CD14-positive monocyte (primary cell): ENCODE data around the gene NOTCH1. TPM values are rescaled to one million over a fixed set of nuclear protein-coding genes. Genes with fewer than 3 reads are reported as not detected.

Experiments
- DNase-seq, 3 donors: peaks; one replicate each; pipeline ENCODE4 v3.0.0-alpha.2; 2011 to 2022
- H2AFZ ChIP-seq: 2 replicates; pipeline ENCODE4 v1.6.0; 2012; ENCODE audit warnings: mild to moderate bottlenecking, low read depth, low read length, inconsistent platforms; ENCODE audit not compliant: insufficient read depth, poor library complexity, severe bottlenecking
- H3K27ac ChIP-seq, 2 donors: 1 replicate in 1 of 2; 2 replicates in 1 of 2; pipeline ENCODE4 v1.5.1; 2012 to 2013; ENCODE audit warnings: low read length in 2 of 2, control low read depth in 1 of 2, inconsistent platforms in 1 of 2, low read depth in 1 of 2, mild to moderate bottlenecking in 1 of 2
- H3K27me3 ChIP-seq, 2 donors: one replicate each; pipeline versions ENCODE4 v1.6.0 to v1.6.1; 2011 to 2013; ENCODE audit warnings: low read length in 2 of 2; ENCODE audit not compliant: control insufficient read depth in 2 of 2, insufficient read depth in 2 of 2
- H3K36me3 ChIP-seq, 2 donors: replicated peaks in 1 of 2; 1 replicate in 1 of 2; 2 replicates in 1 of 2; pipeline versions ENCODE4 v1.5.1 to v1.6.1; 2012 to 2013; ENCODE audit warnings: low read length in 2 of 2, control low read depth in 1 of 2, inconsistent platforms in 1 of 2, mild to moderate bottlenecking in 1 of 2; ENCODE audit not compliant: insufficient read depth in 2 of 2, control insufficient read depth in 1 of 2
- H3K4me1 ChIP-seq, 2 donors: 1 replicate in 1 of 2; 2 replicates in 1 of 2; pipeline versions ENCODE4 v1.5.1 to v1.6.1; 2012 to 2013; ENCODE audit warnings: low read length in 2 of 2, control low read depth in 1 of 2, inconsistent platforms in 1 of 2, mild to moderate bottlenecking in 1 of 2, moderate library complexity in 1 of 2; ENCODE audit not compliant: insufficient read depth in 2 of 2, control insufficient read depth in 1 of 2
- H3K4me2 ChIP-seq: replicated peaks from 2 replicates; pipeline ENCODE3; 2012; ENCODE audit warnings: low read length, moderate library complexity, mild to moderate bottlenecking; ENCODE audit not compliant: poor library complexity, severe bottlenecking; ENCODE audit errors: extremely low read depth
- H3K4me3 ChIP-seq, 3 experiments: fragments of 200-600 bp in 1 of 3; sonication (generic) in 1 of 3; replicated peaks in 1 of 3; 1 replicate in 2 of 3; 2 replicates in 1 of 3; pipeline ENCODE4 v1.5.1; 2011 to 2013; ENCODE audit warnings: low read length in 3 of 3, mild to moderate bottlenecking in 3 of 3, control low read depth in 2 of 3, low read depth in 2 of 3, inconsistent platforms in 1 of 3, moderate library complexity in 1 of 3
- H3K79me2 ChIP-seq: 2 replicates; pipeline ENCODE4 v1.6.0; 2012; ENCODE audit warnings: mild to moderate bottlenecking, control low read depth, inconsistent platforms, low read length, moderate library complexity; ENCODE audit not compliant: insufficient read depth
- H3K9ac ChIP-seq: 2 replicates; pipeline ENCODE4 v1.6.0; 2017; ENCODE audit warnings: low read length, mild to moderate bottlenecking; ENCODE audit not compliant: insufficient read depth, poor library complexity, severe bottlenecking
- H3K9me3 ChIP-seq, 2 donors: replicated peaks in 1 of 2; 1 replicate in 1 of 2; 2 replicates in 1 of 2; pipeline versions ENCODE4 v1.5.1 to v1.6.1; 2012 to 2013; ENCODE audit warnings: low read length in 2 of 2, control low read depth in 1 of 2; ENCODE audit not compliant: control insufficient read depth in 1 of 2, insufficient read depth in 1 of 2
- H4K20me1 ChIP-seq: 2 replicates; pipeline ENCODE4 v1.6.0; 2012; ENCODE audit warnings: mild to moderate bottlenecking, low read length, control low read depth, moderate library complexity; ENCODE audit not compliant: insufficient read depth
- H3K27ac Mint-ChIP-seq, 7 donors: one replicate each; pipeline ENCODE4 v1.8.0; 2020; ENCODE audit warnings: mild to moderate bottlenecking in 7 of 7, mixed read lengths in 7 of 7, moderate library complexity in 6 of 7, inconsistent platforms in 2 of 7
- H3K27me3 Mint-ChIP-seq, 3 donors: one replicate each; pipeline ENCODE4 v1.8.0; 2021 to 2022; ENCODE audit warnings: low read depth in 3 of 3, mild to moderate bottlenecking in 3 of 3, mixed read lengths in 3 of 3, moderate library complexity in 3 of 3, inconsistent platforms in 1 of 3
- H3K36me3 Mint-ChIP-seq, 2 donors: one replicate each; pipeline ENCODE4 v1.8.0; 2020; ENCODE audit warnings: mixed read lengths in 2 of 2, inconsistent platforms in 1 of 2, mild to moderate bottlenecking in 1 of 2
- H3K4me1 Mint-ChIP-seq: one replicate; pipeline ENCODE4 v1.8.0; 2020; ENCODE audit warnings: mild to moderate bottlenecking, mixed read lengths
- H3K4me3 Mint-ChIP-seq, 2 donors: one replicate each; pipeline ENCODE4 v1.8.0; 2020; ENCODE audit warnings: mild to moderate bottlenecking in 2 of 2, mixed read lengths in 2 of 2, moderate library complexity in 1 of 2
- H3K9me3 Mint-ChIP-seq, 7 donors: one replicate each; pipeline ENCODE4 v1.8.0; 2020 to 2022; ENCODE audit warnings: mixed read lengths in 7 of 7, mild to moderate bottlenecking in 6 of 7, moderate library complexity in 6 of 7, inconsistent platforms in 2 of 7
- WGBS: methylation state at CpG from one replicate; pipeline ENCODE4 v1.1.5; 2013; ENCODE audit warnings: missing lambda C conversion rate; ENCODE audit not compliant: insufficient coverage; 5-methylcytosine and 5-hydroxymethylcytosine counted together
- intact Hi-C, 2 donors: fragments of 100-400 bp; cut with micrococcal nuclease; formaldehyde crosslinking; loops; one replicate each; pipeline versions ENCODE4 v1.15.0 to v1.15.1; 2023
- polyA plus RNA-seq, 3 donors: library from polyadenylated mRNA; depleted of rRNA in 1 of 3; unstranded in 2 of 3; stranded (reverse) in 1 of 3; fragments of 300-500 nt in 2 of 3; fragments of >200 nt in 1 of 3; fragmentation: Illumina TruSeq in 2 of 3; gene quantifications; 1 replicate in 2 of 3; 2 replicates in 1 of 3; pipeline ENCODE4 v1.2.3, GENCODE V29; 2012 to 2021
- TF ChIP-seq, protein P1 (sequence below): fragments of 200-600 bp; IDR thresholded peaks from one replicate; pipeline ENCODE4 v1.8.0; 2022; ENCODE audit warnings: antibody characterized with exemption, mild to moderate bottlenecking

Gene NOTCH1
- polyA plus RNA-seq, 3 donors = 1.4 to 33.0 (median 2.2) TPM

DNA sequence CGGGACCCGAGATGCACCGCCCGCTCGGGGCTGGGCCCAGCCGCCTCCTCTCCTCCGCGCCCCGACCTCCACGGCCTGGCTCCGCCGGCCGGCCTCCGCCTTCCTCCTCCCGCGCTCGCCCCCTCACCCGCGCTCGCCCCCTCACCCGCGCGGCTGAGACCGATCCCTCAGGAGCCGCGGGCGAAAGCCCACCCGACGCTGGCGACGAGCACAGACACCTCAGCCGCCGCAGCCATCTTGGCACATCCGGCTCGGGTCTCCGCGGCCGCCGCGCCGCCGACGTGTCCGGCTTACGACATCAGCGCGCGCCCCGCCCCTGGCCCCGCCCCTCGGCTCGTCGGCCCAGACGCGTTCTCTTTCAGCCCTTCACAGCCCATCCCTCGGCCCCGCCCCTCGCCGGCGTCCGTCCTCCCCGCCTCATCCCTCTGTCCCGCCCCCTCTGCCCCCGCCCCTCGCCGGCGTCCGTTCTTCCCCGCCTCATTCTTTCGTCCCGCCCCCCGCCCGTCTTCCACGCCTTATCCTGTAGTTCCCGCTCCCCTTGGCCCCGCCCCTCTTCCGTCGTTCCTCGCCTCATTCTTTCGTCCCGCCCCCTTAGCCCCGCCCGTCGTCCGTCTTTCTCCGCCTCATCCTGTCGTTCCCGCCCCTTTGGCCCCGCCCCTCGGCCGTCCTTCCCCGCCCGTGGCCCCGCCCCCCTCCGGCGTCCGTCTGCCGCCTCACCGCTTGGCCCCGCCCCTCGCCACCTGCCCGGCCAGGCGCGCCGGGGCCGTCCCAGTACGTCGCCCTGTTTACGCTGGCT, 62.9 kb downstream of the NOTCH1 start, which contains the start of gene SEC16A:
Gene SEC16A, minus strand, starts transcription at position 248 of the 796 bp plus-strand sequence. CDS start 5,425 bp downstream, outside the sequence.
- Histone ChIP-seq H3K27me3 (peaks cover 0 to 2% of the 10 kb centered on the region in 2 donors), H3K9ac (peak within 1 kb of the TSS; percentile 99), H3K27ac (peak within 1 kb of the TSS; percentile 98), H3K79me2 (peaks cover 48% of the 10 kb centered on the region), H3K4me3 (peak within 1 kb of the TSS; percentile 75 to 93 (median 92)), H3K9me3 (no peaks in the 10 kb centered on the region), H2AFZ (peak within 1 kb of the TSS; percentile 54), H3K36me3 (peaks cover 7 to 24% of the 10 kb centered on the region in 2 donors), H3K4me2 (peak within 1 kb of the TSS; percentile 88), H4K20me1 (peaks cover 57% of the 10 kb centered on the region), H3K4me1 (peaks cover 26 to 39% of the 10 kb centered on the region in 2 donors)
- DNase-seq = peak; percentile 96 to 99 (median 99)
- Mint-ChIP-seq H3K4me3 (peak within 1 kb of the TSS; percentile 92 to 96), H3K4me1 (peaks cover 15% of the 10 kb centered on the region), H3K27ac (peak within 1 kb of the TSS; percentile 97 to 99 (median 99)), H3K36me3 (peaks cover 11 to 23% of the 10 kb centered on the region in 2 donors), H3K27me3 (peaks cover 0 to 7% (median 6%) of the 10 kb centered on the region in 3 donors), H3K9me3 (no peaks in the 10 kb centered on the region)
- WGBS = under 1% methylated on average over 76 of the region's 109 CpGs
- intact Hi-C loops = loop anchor here in 1 of 2 donors (2.0 to 10.0 kb wide), 3 partner anchors 118 to 308 kb away; partner anchors contain the start of genes DNLZ and TMEM141
- TF ChIP-seq, protein P1, sequence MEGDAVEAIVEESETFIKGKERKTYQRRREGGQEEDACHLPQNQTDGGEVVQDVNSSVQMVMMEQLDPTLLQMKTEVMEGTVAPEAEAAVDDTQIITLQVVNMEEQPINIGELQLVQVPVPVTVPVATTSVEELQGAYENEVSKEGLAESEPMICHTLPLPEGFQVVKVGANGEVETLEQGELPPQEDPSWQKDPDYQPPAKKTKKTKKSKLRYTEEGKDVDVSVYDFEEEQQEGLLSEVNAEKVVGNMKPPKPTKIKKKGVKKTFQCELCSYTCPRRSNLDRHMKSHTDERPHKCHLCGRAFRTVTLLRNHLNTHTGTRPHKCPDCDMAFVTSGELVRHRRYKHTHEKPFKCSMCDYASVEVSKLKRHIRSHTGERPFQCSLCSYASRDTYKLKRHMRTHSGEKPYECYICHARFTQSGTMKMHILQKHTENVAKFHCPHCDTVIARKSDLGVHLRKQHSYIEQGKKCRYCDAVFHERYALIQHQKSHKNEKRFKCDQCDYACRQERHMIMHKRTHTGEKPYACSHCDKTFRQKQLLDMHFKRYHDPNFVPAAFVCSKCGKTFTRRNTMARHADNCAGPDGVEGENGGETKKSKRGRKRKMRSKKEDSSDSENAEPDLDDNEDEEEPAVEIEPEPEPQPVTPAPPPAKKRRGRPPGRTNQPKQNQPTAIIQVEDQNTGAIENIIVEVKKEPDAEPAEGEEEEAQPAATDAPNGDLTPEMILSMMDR = no peak

DNA sequence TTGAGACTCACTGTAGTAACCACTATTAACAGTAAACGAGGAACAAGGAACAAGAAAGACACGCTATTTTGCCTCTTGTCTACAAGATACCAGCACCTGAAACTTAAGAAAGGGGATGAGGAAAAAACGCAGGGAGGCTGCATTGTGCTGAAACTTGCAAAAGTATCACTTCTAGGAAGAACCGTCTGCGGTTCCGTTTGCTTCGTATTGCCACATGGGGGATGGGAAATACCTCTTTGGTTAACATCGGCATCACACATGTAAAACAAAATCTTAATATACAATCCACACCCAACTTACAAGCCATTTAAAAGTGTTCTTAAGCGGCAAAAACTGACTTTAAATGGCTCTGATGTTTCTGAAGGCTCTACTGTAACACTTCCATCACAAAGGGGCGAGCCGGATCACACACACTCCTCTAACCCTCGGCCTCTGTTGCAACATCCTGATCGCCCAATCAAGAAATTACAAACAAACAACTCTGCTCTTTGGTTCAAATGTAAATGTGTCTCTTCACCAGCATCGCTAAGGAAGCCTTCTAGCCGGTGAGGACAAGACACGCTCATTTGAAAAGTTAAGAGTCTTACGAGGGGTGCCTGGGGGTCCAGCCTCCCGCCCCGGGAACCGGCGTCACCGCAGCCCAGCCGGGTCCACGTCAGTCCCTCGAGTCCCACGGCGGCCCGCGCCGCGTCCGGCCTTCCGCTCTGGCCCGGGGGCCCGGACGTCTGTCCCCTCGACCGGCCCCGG, 63.6 kb downstream of the NOTCH1 start:
- H3K27me3 Mint-ChIP-seq = peaks cover 0 to 3% (median 0%) of the 10 kb centered on the region in 3 donors
- H3K9me3 Mint-ChIP-seq = no peaks in the 10 kb centered on the region
- TF ChIP-seq, protein P1 = no peak
- Histone ChIP-seq H3K27me3 (peaks cover 0 to under 1% of the 10 kb centered on the region in 2 donors), H2AFZ (peak overlapping the region; percentile 54), H3K4me2 (peak overlapping the region; percentile 81), H3K9ac (peak overlapping the region; percentile 99), H3K4me3 (peak overlapping the region; percentile 75 to 93 (median 92)), H3K27ac (peak overlapping the region; percentile 72 to 98), H3K36me3 (peaks cover 14 to 32% of the 10 kb centered on the region in 2 donors), H3K79me2 (peaks cover 56% of the 10 kb centered on the region), H3K4me1 (peaks cover 26 to 39% of the 10 kb centered on the region in 2 donors), H4K20me1 (peaks cover 65% of the 10 kb centered on the region), H3K9me3 (no peaks in the 10 kb centered on the region)
- peak overlapping the region; percentile 92 to 97 (median 95) for H3K27ac Mint-ChIP-seq
- peak; percentile 42 to 61 (median 61) for DNase-seq
- H3K36me3 Mint-ChIP-seq = peaks cover 17 to 31% of the 10 kb centered on the region in 2 donors
- H3K4me1 Mint-ChIP-seq = peaks cover 15% of the 10 kb centered on the region
- WGBS = under 1% methylated on average over 35 of the region's 39 CpGs
- intact Hi-C loops = loop anchor here in 1 of 2 donors (2.0 to 10.0 kb wide), 3 partner anchors 117 to 309 kb away; partner anchors contain the start of genes DNLZ and TMEM141
- H3K4me3 Mint-ChIP-seq = peak overlapping the region; percentile 84 to 92
